Activated CD8-positive, alpha-beta T cell treated with anti-CD3 and anti-CD28 coated beads, Interleukin-2, amount 10 ng/mL, durations not matched to agents 7 days and 5 days (primary cell): ENCODE results near the gene MITF. TPM values are rescaled to one million over a fixed set of nuclear protein-coding genes. Genes with fewer than 3 reads are reported as not detected.

ENCODE experiments used
- ATAC-seq: fragments of 150-1000 bp; cut with Tn5 transposase; one replicate; pipeline ENCODE4 v1.10.0; 2021; ENCODE audit warnings: moderate library complexity
- CTCF ChIA-PET: fragments of 350-600 bp; sonication (Branson Sonifier 250); formaldehyde crosslinking; loops from one replicate; lab custom pipeline; 2021; ENCODE audit warnings: antibody characterized with exemption; lab: Charles Lee
- POLR2A ChIA-PET: fragments of 350-600 bp; sonication (Branson Sonifier 250); formaldehyde crosslinking; loops from one replicate; lab custom pipeline; 2021; ENCODE audit warnings: antibody characterized with exemption; lab: Charles Lee
- DNase-seq: peaks from one replicate; pipeline ENCODE4 v3.0.0-alpha.2; 2020
- H3K27ac Mint-ChIP-seq: one replicate; pipeline ENCODE4 v1.8.0; 2021; ENCODE audit warnings: mild to moderate bottlenecking, mixed read lengths
- H3K27me3 Mint-ChIP-seq: one replicate; pipeline ENCODE4 v1.8.0; 2021; ENCODE audit warnings: low read depth, mixed read lengths
- H3K36me3 Mint-ChIP-seq: one replicate; pipeline ENCODE4 v1.8.0; 2021; ENCODE audit warnings: low read depth, mixed read lengths
- H3K4me1 Mint-ChIP-seq: one replicate; pipeline ENCODE4 v1.8.0; 2021; ENCODE audit warnings: low read depth, mixed read lengths
- H3K4me3 Mint-ChIP-seq: one replicate; pipeline ENCODE4 v1.8.0; 2021; ENCODE audit warnings: mild to moderate bottlenecking, mixed read lengths
- H3K9me3 Mint-ChIP-seq: one replicate; pipeline ENCODE4 v1.8.0; 2022; ENCODE audit warnings: mixed read lengths; ENCODE audit not compliant: insufficient read depth
- total RNA-seq, 2 experiments: library from RNA; stranded (reverse); gene quantifications; one replicate each; pipeline ENCODE4 v1.2.3, GENCODE V29; 2021

The MITF gene
- total RNA-seq, 2 experiments from 2014 or later: not detected

- H3K4me3 Mint-ChIP-seq: no peak overlapping the region
- H3K36me3 Mint-ChIP-seq: no peaks in the 10 kb centered on the region
- no peak for ATAC-seq
- ChIA-PET CTCF (no interaction called here), POLR2A (no interaction called here)
- no peaks in the 10 kb centered on the region for H3K9me3 Mint-ChIP-seq
- H3K4me1 Mint-ChIP-seq: peaks cover 4% of the 10 kb centered on the region
- H3K27me3 Mint-ChIP-seq: peaks cover 39% of the 10 kb centered on the region
- no peak overlapping the region for H3K27ac Mint-ChIP-seq
- DNase-seq: no peak
Measured at GRCh38 chr3:69735893-69736292, 3.4 kb upstream of the MITF start.

- H3K9me3 Mint-ChIP-seq: no peaks in the 10 kb centered on the region
- H3K4me3 Mint-ChIP-seq: no peak overlapping the region
- peaks cover 52% of the 10 kb centered on the region for H3K27me3 Mint-ChIP-seq
- ATAC-seq (no peak), DNase-seq (no peak)
- CTCF ChIA-PET: no interaction called here
- H3K36me3 Mint-ChIP-seq: no peaks in the 10 kb centered on the region
- no peak overlapping the region for H3K27ac Mint-ChIP-seq
- H3K4me1 Mint-ChIP-seq: peaks cover 4% of the 10 kb centered on the region
- POLR2A ChIA-PET: no interaction called here
Measured at GRCh38 chr3:69737392-69737791, 1.9 kb upstream of the MITF start.

GRCh38 chr3:69738315-69738714 is 949 bp upstream of the MITF start:
- Mint-ChIP-seq H3K9me3 (no peaks in the 10 kb centered on the region), H3K4me1 (peaks cover 4% of the 10 kb centered on the region), H3K27ac (no peak overlapping the region), H3K4me3 (peak overlapping the region; percentile 48), H3K36me3 (no peaks in the 10 kb centered on the region), H3K27me3 (peaks cover 54% of the 10 kb centered on the region)
- ChIA-PET CTCF (no interaction called here), POLR2A (no interaction called here)
- ATAC-seq: no peak
- DNase-seq: no peak

GRCh38 chr3:69738859-69739203 is 433 bp upstream of the MITF start:
- H3K27me3 Mint-ChIP-seq: peaks cover 56% of the 10 kb centered on the region
- CTCF ChIA-PET: no interaction called here

GRCh38 chr3:69740103-69741021 is 1.1 kb downstream of the MITF start:
- POLR2A ChIA-PET: no interaction called here
- H3K27me3 Mint-ChIP-seq: peaks cover 52% of the 10 kb centered on the region
- H3K27ac Mint-ChIP-seq: no peak overlapping the region
- H3K4me3 Mint-ChIP-seq: no peak overlapping the region
- peaks cover 4% of the 10 kb centered on the region for H3K4me1 Mint-ChIP-seq
- H3K36me3 Mint-ChIP-seq: no peaks in the 10 kb centered on the region
- no peak for DNase-seq
- no peaks in the 10 kb centered on the region for H3K9me3 Mint-ChIP-seq
- no peak for ATAC-seq
- CTCF ChIA-PET: no interaction called here

More at GRCh38 chr3:69738859-69739203, 433 bp upstream of the MITF start:
- H3K27ac Mint-ChIP-seq: no peak overlapping the region
- no peak for DNase-seq
- POLR2A ChIA-PET: no interaction called here
- no peaks in the 10 kb centered on the region for H3K9me3 Mint-ChIP-seq
- no peak for ATAC-seq
- peaks cover 4% of the 10 kb centered on the region for H3K4me1 Mint-ChIP-seq
- H3K4me3 Mint-ChIP-seq: peak overlapping the region; percentile 48
- H3K36me3 Mint-ChIP-seq: no peaks in the 10 kb centered on the region

- Mint-ChIP-seq H3K27me3 (peaks cover 52% of the 10 kb centered on the region), H3K4me3 (no peak overlapping the region), H3K4me1 (peaks cover 4% of the 10 kb centered on the region), H3K9me3 (no peaks in the 10 kb centered on the region), H3K36me3 (no peaks in the 10 kb centered on the region), H3K27ac (no peak overlapping the region)
- no peak for ATAC-seq
- no peak for DNase-seq
- ChIA-PET CTCF (no interaction called here), POLR2A (no interaction called here)
Measured at GRCh38 chr3:69741032-69741767, 1.9 kb downstream of the MITF start.

- Mint-ChIP-seq H3K4me3 (no peak overlapping the region), H3K4me1 (peaks cover 4% of the 10 kb centered on the region), H3K27ac (no peak overlapping the region), H3K9me3 (no peaks in the 10 kb centered on the region), H3K36me3 (no peaks in the 10 kb centered on the region), H3K27me3 (peaks cover 46% of the 10 kb centered on the region)
- no peak for DNase-seq
- no peak for ATAC-seq
- CTCF ChIA-PET: no interaction called here
- POLR2A ChIA-PET: no interaction called here
Measured at GRCh38 chr3:69742391-69742790, 3.1 kb downstream of the MITF start.

GRCh38 chr3:69743975-69744906 is 5.0 kb downstream of the MITF start:
- POLR2A ChIA-PET: no interaction called here
- Mint-ChIP-seq H3K9me3 (no peaks in the 10 kb centered on the region), H3K36me3 (no peaks in the 10 kb centered on the region), H3K27ac (no peak overlapping the region), H3K4me1 (peaks cover 4% of the 10 kb centered on the region), H3K27me3 (peaks cover 30% of the 10 kb centered on the region), H3K4me3 (no peak overlapping the region)
- DNase-seq (no peak), ATAC-seq (no peak)
- CTCF ChIA-PET: no interaction called here

- H3K4me3 Mint-ChIP-seq: no peak overlapping the region
- DNase-seq (no peak), ATAC-seq (no peak)
- ChIA-PET POLR2A (no interaction called here), CTCF (no interaction called here)
- no peak overlapping the region for H3K27ac Mint-ChIP-seq
- peaks cover 4% of the 10 kb centered on the region for H3K4me1 Mint-ChIP-seq
- H3K9me3 Mint-ChIP-seq: no peaks in the 10 kb centered on the region
- H3K27me3 Mint-ChIP-seq: peaks cover 21% of the 10 kb centered on the region
- no peaks in the 10 kb centered on the region for H3K36me3 Mint-ChIP-seq
Measured at GRCh38 chr3:69745505-69745904, 6.2 kb downstream of the MITF start.

- POLR2A ChIA-PET: no interaction called here
Measured at GRCh38 chr3:69746119-69746518, 6.9 kb downstream of the MITF start.

GRCh38 chr3:69747511-69748258 is 8.4 kb downstream of the MITF start:
- DNase-seq (no peak), ATAC-seq (no peak)
- peaks cover 4% of the 10 kb centered on the region for H3K4me1 Mint-ChIP-seq

More at GRCh38 chr3:69746119-69746518, 6.9 kb downstream of the MITF start:
- H3K27ac Mint-ChIP-seq: no peak overlapping the region
- DNase-seq (no peak), ATAC-seq (no peak)
- H3K4me3 Mint-ChIP-seq: no peak overlapping the region
- CTCF ChIA-PET: no interaction called here
- peaks cover 15% of the 10 kb centered on the region for H3K27me3 Mint-ChIP-seq
- no peaks in the 10 kb centered on the region for H3K9me3 Mint-ChIP-seq
- no peaks in the 10 kb centered on the region for H3K36me3 Mint-ChIP-seq
- peaks cover 4% of the 10 kb centered on the region for H3K4me1 Mint-ChIP-seq

More at GRCh38 chr3:69747511-69748258, 8.4 kb downstream of the MITF start:
- ChIA-PET POLR2A (no interaction called here), CTCF (no interaction called here)
- peaks cover 2% of the 10 kb centered on the region for H3K27me3 Mint-ChIP-seq
- no peak overlapping the region for H3K27ac Mint-ChIP-seq
- H3K4me3 Mint-ChIP-seq: no peak overlapping the region
- no peaks in the 10 kb centered on the region for H3K36me3 Mint-ChIP-seq
- no peaks in the 10 kb centered on the region for H3K9me3 Mint-ChIP-seq
